HG03196 (cell line): ENCODE measurements around the gene UCK2.

ENCODE experiments used
- ATAC-seq: cut with Tn5 transposase; IDR thresholded peaks from one replicate; pipeline ENCODE4 v1.9.1; 2021; ENCODE audit not compliant: unreplicated experiment

The UCK2 gene

DNA sequence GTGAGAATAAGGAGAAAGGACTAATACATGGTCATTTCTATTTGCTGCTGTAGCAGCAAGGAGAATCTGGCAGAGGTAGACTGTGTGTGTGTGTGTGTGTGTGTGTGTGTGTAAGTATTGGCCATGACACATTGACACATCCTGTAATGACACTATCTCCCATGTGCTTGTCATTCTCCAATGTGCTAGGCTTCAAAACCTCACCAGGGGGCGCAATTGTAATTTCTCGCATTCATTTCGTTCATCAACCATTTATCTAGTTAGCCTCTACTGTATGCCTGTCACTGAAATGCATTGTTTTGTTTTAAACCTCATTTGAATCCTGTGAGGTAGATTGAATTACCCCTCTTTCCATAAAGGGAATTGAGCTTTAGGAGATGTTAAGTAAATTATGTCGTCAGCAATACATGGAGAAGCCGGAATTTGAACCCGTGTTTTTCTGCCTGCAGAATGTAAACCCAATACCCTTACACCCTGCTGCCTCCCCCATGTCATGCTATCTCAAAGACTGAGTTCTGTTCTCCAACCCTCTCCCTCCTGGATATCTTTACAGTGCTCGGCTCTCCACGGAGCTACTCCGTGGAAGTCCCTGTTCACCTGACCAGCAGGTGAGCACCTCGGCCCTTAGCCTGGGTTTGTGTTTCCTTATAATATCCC is 100.8 kb downstream of the UCK2 start:
- ATAC-seq = peak; percentile 58

DNA sequence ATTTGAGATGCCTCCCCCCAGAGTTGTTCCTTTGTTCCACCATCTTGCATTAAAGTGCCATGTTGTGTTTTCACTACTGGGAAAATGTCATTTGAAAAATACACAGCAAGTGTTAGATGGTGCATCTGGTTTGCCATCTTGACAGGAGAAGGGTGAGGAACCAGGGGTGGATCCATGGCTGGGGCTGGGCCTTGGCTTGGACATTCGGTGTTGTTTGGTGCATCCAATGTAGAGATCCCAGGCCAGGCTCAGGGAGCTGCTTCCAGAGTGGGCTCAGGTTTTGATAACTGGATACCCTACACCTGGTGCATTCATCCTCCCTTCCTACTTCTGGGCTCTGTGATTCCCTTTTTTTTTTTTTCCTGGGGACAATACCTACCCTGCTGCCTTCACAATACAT is 103.5 kb downstream of the UCK2 start:
- no peak for ATAC-seq

DNA sequence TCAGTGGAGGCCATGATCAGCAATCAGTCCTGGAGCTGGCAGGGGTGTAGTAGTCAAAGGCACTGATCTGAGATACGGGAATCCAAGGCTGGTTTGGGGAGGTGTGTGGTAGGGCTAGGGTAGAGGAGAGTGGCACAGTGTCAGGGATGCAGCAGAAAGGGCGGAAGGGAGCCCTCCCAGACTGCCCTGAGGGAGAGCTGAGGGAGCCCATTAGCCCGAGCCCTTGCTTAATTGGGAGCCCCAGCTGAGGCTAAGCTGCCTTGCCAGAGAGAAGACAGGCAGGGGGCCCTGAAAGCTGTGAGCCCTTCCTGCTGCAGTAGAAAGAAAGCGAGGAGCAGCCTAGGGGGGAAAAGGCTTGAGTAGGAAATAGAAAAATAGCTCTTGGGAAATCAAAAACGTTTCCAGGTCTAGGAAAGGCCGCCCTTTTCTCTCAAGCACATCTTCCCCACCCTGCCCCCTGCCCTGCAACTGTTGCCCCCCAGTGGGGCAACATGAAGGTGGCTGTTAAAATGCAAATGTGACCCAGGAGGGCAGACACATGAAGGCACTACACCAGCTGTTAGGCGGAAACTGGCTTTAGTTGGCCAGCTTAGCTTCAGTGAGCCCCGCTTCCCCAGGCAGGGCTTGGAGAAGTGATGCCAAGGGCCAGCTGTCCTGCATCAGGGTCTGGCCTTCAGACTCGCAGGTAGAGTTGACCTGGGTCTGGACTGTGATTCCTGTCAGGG is 106.2 kb downstream of the UCK2 start:
- ATAC-seq = no peak

DNA sequence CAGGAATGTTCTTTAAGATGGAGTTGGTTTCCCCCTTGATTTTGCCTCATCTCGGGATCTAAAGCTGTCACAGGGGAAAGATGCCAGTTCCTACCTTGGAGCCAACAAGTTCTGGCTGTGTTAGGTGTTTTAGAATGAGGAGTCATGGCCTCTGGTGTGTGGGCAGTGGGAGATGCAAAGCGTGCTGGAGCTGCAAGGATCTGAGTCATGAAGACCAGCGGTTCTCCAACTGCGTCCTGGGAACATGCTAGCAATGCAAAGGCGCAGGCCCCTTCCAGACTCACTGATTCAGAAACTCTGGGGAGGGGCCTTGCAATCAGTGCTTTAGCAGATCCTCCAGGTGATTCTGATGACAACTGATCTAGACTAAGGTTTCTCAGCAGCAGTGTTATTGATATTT is 109.1 kb downstream of the UCK2 start:
- ATAC-seq = no peak

DNA sequence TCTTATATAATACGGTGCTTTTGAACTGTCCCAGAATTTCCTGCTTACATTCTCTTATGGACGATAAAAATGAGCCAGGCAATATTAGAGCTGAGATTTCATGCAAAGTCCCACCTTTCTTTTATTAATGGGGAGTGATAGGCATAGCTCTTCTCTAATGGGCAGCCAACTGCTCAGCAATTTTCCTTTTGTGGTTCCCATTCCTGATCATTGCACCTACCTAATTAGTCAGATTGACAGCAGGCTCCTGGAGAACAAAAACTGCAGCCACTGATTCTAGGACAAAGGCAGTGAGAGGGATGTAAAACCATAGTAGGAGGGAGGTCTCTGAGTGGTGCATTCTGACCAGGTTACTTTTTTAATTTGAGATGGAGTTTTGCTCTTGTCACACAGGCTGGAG is 110.4 kb downstream of the UCK2 start:
- ATAC-seq = no peak

DNA sequence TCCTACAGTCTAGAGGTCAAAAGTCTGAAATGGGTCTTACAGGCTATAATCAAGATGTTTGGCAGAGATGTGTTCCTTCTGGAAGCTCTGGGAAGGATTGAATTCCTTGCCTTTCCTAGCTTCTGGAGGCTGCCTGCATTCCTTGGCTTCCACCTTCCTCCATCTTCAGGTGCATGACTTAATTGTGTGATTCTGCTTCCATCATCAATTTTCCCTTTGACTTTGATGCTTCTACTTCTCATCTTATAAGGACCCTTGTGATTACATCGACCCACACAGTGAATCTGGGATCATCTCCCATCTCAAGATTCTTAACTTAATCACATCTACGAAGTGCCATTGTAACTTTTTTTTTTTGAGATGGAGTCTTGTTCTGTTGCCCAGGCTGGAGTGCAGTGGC is 111.4 kb downstream of the UCK2 start:
- ATAC-seq = no peak

DNA sequence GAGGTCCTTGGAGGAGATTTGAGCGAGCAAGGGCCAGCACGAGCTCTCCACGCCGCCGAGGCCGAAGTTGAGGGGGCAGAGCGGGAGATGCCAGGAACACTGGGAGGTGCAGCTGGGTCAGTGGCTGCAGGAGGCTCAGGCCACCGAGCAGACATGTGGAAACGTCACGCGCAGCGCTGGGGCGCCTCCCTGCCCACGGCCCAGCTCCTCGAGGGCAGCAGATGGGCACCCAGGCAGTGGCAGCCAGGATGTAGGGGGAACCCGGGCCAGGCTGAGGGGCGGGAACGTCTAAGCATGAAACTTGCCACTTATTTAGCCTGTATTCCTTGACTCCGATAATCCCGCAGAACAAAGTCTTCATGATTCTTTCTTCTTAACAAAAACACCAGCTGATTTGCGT is 114.1 kb downstream of the UCK2 start:
- no peak for ATAC-seq

DNA sequence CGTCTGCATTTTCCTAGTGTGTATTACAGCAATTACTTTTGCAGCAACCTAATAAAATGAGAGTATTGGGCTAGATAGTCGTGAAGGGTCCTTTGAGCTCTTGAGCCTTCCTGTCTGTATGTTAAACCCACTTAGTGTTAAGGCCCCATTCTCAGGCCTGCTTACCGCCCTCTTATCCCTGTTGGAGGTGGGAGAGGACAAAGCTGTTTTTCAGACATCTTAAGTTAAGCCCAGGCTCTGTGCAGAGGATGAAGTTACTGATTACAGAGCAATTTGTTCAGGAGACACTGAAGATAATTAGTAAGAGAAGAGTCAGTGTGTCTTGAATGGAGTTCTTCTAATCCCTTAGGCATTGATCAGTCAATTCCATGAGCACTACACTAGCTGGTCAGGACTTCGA is 114.6 kb downstream of the UCK2 start:
- no peak for ATAC-seq

DNA sequence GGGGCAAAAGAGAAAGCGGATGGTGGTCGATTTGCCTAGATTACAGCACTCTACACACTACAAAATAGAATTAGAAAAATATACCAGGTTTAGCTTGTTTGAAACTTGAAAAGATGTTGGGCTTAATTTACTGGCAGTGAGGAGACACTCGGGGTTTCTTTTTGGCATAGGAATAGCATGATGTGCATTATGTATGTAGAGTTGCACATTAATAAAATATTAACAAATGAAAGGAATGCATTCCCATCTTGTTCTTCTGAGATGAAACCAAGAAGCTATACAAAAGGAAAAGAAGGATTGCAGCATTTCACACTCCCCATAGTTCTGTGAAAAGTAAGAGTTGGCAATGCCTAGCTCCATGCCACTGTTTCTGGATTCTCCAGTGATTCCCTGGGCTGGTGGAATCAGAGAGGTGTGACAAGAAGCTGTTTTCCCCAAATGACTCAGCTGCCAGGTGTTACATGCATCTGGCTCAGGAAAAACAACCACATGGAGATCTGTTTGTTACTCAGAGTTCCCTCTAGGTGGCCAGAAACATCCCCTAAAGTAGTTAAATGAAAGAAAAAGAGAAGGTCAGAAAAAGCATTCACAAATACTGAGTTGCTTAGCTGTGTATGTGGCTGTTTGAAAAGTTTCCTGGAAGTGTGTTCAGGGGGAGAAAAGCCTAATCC is 115.6 kb downstream of the UCK2 start:
- no peak for ATAC-seq

DNA sequence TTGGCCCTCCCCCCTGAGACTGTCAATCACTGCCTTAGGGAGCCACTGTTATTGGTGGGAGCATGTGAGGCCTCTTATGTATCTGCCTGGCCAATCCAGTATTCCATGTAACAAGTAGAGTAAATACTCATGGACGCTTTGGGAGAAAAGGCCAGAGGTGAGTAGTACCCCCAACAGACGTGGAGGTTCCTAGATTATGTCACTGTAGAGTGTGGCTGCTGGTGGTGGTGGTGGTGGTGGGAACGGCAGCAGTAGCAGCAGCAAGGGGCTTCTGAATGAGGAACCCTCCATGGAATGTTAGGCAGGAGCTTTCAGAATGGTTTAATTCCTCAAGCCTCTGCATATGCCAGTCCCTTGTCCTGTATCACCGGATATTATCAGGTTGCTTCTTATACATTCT is 118.5 kb downstream of the UCK2 start:
- ATAC-seq = no peak

DNA sequence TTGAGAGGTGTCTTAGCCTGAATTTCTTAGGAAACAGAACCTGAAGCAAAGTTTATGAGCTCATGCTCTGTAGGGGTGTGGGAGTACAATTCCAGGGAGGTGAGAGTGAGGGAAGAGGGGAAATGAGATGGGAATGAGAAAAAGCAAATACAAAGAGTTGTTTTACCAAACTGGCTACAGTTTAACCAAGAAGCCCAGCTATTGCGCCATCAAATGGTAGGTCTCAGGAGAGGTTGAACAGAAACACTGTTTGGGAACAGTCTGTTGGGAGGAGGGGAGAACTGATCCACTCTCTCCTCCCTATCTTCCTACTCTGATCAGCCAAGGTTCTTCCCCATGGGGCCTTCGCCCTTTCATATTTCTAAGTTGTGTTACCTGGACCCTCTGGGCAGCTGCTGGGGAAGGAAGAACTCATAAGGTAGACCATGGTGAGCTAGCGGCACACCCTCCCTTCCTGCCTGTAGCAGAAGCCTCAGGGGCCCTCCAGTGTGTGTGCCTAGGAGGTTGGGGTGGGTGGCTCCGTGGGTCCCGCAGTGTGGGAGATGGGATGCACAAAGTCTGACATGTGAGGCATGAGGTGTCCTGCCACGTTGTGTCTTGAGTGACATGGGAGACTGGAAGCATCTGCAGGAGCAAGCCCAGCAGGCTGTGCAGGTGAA is 120.5 kb downstream of the UCK2 start:
- ATAC-seq = no peak

DNA sequence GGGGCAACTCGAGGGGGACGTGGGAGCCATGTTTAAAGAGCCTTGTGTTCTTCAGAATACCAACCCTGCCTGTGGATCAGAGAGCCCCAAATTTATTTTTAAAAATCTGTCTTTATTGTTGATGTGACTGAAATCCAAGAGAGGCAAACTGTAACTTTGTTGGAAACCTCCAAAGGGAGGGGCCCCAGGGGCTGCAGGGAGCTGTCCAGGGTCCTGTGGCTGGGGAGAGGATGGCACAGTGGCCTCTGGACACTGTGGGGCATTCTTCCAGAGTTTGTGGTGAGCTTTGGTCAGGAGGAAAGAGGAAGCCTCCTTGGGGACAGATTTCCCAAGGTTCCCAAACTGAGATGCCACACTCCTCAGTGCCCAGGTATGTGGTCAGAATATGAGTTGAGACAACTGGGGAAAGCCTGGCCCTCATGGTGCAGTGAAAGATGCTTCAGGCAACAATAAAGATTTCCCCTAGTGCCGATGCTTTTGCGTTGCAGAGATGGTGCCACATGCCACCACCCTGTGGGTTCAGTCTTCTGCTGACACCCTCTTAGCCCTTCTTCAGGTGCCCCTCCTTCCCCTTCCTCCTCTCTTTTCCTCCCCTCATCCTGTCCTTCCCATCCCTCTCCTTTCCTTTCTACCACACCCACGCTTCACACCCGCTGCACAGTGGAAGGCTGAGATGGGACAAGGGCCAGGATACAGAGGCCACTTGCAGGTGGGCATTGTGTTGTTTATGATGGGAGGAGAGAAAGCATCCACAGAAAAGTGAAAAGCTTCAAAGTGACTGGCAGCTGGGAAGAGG is 122.1 kb downstream of the UCK2 start:
- ATAC-seq = no peak

DNA sequence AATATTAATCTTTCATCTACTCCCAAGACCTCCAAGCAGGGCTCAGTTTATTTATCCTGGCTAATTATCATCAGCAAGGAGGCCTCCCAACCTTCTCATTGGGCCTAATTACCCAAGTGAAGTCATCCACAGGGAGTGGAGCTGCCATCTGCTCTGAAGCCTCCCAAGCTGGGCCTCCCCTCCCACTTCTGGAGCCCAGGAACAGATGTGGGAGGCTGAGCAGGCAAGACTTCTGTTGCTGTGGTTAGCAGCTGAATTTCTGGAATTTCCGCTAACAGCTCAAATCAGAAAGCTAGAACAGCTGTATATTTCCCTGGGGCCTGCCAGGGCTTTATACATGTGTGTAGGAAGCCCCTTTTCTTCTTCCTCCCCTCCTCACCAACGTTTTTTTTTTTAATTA is 127.5 kb downstream of the UCK2 start:
- ATAC-seq = no peak

DNA sequence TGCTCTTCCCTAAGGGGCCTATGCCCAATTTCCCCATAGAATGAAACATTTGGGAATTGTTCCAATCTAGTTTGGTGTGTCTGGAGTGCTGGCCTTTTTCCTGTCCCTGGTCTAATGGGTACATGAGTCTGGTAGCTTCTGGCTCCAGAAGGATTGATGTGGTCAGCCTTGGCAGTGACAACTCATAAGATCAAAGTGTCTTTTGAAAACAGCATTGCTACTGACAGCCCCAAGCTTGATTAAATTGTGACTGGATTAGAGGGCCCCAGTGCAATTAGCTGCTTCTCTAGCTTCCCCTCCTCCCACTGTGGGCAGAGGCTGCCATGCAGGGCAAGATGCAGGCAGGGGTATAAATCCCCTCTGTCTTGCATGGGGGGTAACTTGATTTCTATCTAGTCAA is 130.9 kb downstream of the UCK2 start:
- ATAC-seq = no peak

DNA sequence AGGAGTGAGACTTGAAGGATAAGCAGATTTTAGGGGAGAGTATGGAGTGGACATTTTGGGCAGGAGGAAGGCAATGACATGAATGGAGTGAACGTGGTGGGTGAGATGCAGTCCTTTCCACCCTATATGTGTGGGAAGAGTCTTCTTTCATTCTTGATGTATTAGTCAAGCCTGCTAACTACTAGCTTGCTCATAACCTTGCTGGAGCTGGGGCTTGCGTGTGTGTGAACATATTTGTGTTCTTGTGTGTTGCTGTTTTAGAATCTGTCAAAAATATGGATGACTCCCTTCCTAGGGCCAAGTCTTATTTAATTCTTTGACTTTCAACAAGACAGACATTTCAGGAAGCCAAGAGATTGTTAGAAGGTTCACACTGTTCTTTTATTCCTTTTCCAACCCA is 132.7 kb downstream of the UCK2 start:
- ATAC-seq = no peak

DNA sequence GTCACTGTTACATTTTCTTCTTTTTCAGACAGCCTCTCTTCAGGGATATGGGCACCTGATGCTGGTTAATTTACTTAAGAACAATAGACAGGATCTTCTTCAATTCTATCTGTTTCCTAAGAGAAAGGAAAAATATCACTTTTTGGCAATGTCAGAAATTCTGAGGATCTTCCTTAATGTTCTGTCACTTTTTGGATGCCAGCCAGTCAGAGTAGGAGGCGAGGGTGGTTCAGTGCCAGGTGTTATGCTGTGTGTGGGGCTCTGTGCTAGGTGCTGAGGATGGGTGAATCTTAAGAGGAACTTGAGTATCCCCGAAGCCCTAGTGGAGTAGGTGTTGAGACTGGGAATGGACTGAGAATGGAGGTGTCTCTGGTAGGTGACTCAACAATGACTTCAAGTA is 133.5 kb downstream of the UCK2 start:
- ATAC-seq = no peak
